ENCODE data around the gene HSF2.

The HSF2 gene

DNA sequence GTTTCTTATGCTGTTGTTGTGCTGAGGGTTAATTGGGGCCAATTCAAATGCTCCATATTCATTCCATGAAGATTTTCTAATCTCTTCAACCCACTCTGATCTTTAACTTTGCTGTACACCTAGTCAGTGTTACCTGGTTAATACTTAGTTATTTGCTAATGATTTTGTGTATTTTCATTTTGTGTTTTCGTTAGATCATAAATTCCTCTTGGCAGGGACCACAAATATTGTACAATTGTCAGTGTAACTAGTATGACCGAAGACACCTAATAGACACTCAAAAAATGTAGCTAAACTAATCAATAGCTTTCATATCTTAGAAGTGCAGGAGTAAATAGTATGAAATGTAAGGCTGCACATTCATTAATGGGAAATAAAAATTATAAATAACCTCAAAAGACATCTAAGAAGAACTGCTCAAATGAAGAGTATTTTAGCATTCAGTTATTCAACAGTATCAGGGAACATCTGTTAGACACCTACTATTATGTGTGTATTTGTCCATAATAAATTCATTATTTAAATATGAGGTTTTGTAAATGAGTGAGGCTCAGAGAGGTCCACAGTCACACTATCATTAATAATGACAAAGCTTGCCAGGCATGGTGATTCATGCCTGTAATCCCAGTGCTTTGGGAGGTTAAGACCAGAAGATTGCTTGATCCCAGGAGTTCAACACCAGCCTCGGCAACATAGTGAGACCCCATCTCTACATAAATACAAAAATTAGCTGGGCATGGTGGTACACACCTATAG lies 13.4 kb upstream of the HSF2 start:
- H3K27ac ChIP-seq (ENCODE audit: low read depth, low read length) = no peak overlapping the region
- TF ChIP-seq, protein P1, sequence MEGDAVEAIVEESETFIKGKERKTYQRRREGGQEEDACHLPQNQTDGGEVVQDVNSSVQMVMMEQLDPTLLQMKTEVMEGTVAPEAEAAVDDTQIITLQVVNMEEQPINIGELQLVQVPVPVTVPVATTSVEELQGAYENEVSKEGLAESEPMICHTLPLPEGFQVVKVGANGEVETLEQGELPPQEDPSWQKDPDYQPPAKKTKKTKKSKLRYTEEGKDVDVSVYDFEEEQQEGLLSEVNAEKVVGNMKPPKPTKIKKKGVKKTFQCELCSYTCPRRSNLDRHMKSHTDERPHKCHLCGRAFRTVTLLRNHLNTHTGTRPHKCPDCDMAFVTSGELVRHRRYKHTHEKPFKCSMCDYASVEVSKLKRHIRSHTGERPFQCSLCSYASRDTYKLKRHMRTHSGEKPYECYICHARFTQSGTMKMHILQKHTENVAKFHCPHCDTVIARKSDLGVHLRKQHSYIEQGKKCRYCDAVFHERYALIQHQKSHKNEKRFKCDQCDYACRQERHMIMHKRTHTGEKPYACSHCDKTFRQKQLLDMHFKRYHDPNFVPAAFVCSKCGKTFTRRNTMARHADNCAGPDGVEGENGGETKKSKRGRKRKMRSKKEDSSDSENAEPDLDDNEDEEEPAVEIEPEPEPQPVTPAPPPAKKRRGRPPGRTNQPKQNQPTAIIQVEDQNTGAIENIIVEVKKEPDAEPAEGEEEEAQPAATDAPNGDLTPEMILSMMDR (IDR thresholded peaks at IDR 0.05; ENCODE audit: low read depth, low read length, poor library complexity, severe bottlenecking) = no peak
- no peak for TF ChIP-seq EZH2phosphoT487 (IDR thresholded peaks at IDR 0.05; ENCODE audit: borderline replicate concordance, low read length)
- H3K79me2 ChIP-seq (ENCODE audit: control insufficient read depth, low read length) = no peaks in the 10 kb centered on the region
- no peaks in the 10 kb centered on the region for H3K9me3 ChIP-seq (ENCODE audit: control insufficient read depth, insufficient read depth, low read length)
- H3K36me3 ChIP-seq (ENCODE audit: control insufficient read depth, low read length) = no peaks in the 10 kb centered on the region
- no peaks in the 10 kb centered on the region for H3K9me2 ChIP-seq (replicated peaks; ENCODE audit: control insufficient read depth, low read length)
- H3K4me3 ChIP-seq (ENCODE audit: low read length) = no peak overlapping the region
- H3F3A ChIP-seq (ENCODE audit: control insufficient read depth, insufficient read depth) = no peaks in the 10 kb centered on the region
- H3K4me1 ChIP-seq (ENCODE audit: control insufficient read depth, low read length) = no peaks in the 10 kb centered on the region
- no peaks in the 10 kb centered on the region for H3K27me3 ChIP-seq (ENCODE audit: control insufficient read depth, low read length)
- no peak overlapping the region for H3K4me2 ChIP-seq (ENCODE audit: low read length)
- H4K20me1 ChIP-seq (ENCODE audit: control insufficient read depth, insufficient read depth, low read depth, low read length) = no peaks in the 10 kb centered on the region

DNA sequence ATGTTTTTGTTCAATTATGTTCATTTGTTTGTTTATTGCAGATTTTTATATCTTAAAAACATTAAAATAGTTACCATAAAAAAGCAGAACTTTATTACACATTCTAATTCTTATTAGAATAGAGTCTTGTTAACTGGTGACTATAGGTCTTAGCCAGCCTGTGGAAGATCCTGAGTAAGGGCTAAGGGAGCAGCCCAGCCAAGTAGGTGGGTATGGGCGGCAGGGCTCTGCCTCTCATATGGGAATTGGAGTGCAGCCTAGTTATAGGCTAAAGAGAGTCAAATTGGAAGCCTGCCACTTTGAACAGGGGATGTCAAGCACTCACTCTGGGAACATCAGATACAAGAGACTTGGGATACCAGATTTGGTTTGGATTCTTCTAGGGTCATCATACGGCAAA lies 10.5 kb upstream of the HSF2 start:
- Histone ChIP-seq H3K27me3 (ENCODE audit: control insufficient read depth, low read length) (peaks cover 8% of the 10 kb centered on the region), H4K20me1 (ENCODE audit: control insufficient read depth, insufficient read depth, low read depth, low read length) (no peaks in the 10 kb centered on the region), H3K4me2 (ENCODE audit: low read length) (no peak overlapping the region), H3K36me3 (ENCODE audit: control insufficient read depth, low read length) (no peaks in the 10 kb centered on the region), H3K27ac (ENCODE audit: low read depth, low read length) (no peak overlapping the region), H3K9me3 (ENCODE audit: control insufficient read depth, insufficient read depth, low read length) (no peaks in the 10 kb centered on the region), H3K4me1 (ENCODE audit: control insufficient read depth, low read length) (no peaks in the 10 kb centered on the region), H3F3A (ENCODE audit: control insufficient read depth, insufficient read depth) (no peaks in the 10 kb centered on the region), H3K4me3 (ENCODE audit: low read length) (no peak overlapping the region), H3K9me2 (replicated peaks; ENCODE audit: control insufficient read depth, low read length) (no peaks in the 10 kb centered on the region), H3K79me2 (ENCODE audit: control insufficient read depth, low read length) (no peaks in the 10 kb centered on the region)
- TF ChIP-seq, protein P1 (IDR thresholded peaks at IDR 0.05; ENCODE audit: low read depth, low read length, poor library complexity, severe bottlenecking) = no peak
- no peak for TF ChIP-seq EZH2phosphoT487 (IDR thresholded peaks at IDR 0.05; ENCODE audit: borderline replicate concordance, low read length)

DNA sequence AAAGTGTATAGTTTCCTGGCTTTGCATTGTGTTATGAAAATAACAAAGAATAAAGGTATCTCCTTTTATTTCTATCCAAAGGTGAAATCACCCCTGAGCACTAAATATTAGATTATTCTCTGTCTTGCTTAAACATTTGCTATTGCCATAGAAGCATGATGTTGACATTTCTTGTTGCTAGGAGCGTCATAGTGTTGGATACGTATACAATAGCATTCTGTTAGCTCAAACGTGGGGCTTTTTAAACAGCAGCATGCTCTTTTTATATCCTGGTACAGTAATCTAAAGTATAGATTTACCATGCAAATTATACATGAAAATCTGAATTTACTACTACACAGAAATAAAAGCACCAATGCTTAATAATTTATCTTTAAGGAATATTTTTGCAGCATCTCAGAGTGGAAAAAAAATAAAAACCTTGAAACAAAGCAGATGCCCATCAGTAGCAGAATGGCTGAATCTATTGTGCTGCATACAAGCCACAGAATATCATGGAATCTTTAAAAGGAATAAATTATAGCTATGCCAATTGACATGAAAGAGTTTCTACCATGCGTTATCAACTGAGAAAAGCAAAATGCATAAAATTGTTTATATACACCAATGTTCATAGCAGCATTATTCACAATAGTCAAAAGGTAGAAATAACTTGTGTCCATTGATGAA lies 9.6 kb upstream of the HSF2 start:
- Histone ChIP-seq H3K4me1 (ENCODE audit: control insufficient read depth, low read length) (no peaks in the 10 kb centered on the region), H3K27ac (ENCODE audit: low read depth, low read length) (no peak overlapping the region), H3K4me3 (ENCODE audit: low read length) (no peak overlapping the region), H3K27me3 (ENCODE audit: control insufficient read depth, low read length) (peaks cover 8% of the 10 kb centered on the region), H3K9me2 (replicated peaks; ENCODE audit: control insufficient read depth, low read length) (no peaks in the 10 kb centered on the region), H3K79me2 (ENCODE audit: control insufficient read depth, low read length) (no peaks in the 10 kb centered on the region), H3K36me3 (ENCODE audit: control insufficient read depth, low read length) (no peaks in the 10 kb centered on the region), H4K20me1 (ENCODE audit: control insufficient read depth, insufficient read depth, low read depth, low read length) (no peaks in the 10 kb centered on the region), H3F3A (ENCODE audit: control insufficient read depth, insufficient read depth) (no peaks in the 10 kb centered on the region), H3K4me2 (ENCODE audit: low read length) (no peak overlapping the region), H3K9me3 (ENCODE audit: control insufficient read depth, insufficient read depth, low read length) (no peaks in the 10 kb centered on the region)
- TF ChIP-seq, protein P1 (IDR thresholded peaks at IDR 0.05; ENCODE audit: low read depth, low read length, poor library complexity, severe bottlenecking) = no peak
- no peak for TF ChIP-seq EZH2phosphoT487 (IDR thresholded peaks at IDR 0.05; ENCODE audit: borderline replicate concordance, low read length)

Measured in DOHH2 (cell line).